ENCODE measurements around the gene PCDHA4.
"Not testable (repeated sequence)": the region's sequence is repeated elsewhere in the genome, so short reads cannot be mapped to it uniquely, and the experiment has no call there.

The PCDHA4 gene

GRCh38 chr5:140833993-140834392, 27.1 kb downstream of the PCDHA4 start, which contains the start of gene PCDHA7:
TSS of gene PCDHA7 (plus strand) at chr5:140834269. CDS start at chr5:140834384, 115 bp downstream.
- no peak within 1 kb of the TSS for H3K27ac Mint-ChIP-seq
- no peaks in the 10 kb centered on the region for H3K4me1 Mint-ChIP-seq

GRCh38 chr5:140834439-140835008, 27.7 kb downstream of the PCDHA4 start:
- H3K9me3 Mint-ChIP-seq: peaks cover 79% of the 10 kb centered on the region
- not testable (repeated sequence) for H3K27ac Mint-ChIP-seq; H3K27me3 Mint-ChIP-seq (ENCODE audit: low read depth, poor library complexity); H3K4me1 Mint-ChIP-seq; DNase-seq; H3K4me3 Mint-ChIP-seq
- peaks cover 80% of the 10 kb centered on the region for H3K36me3 Mint-ChIP-seq (ENCODE audit: low read depth)

More at GRCh38 chr5:140833993-140834392, 27.1 kb downstream of the PCDHA4 start, which contains the start of gene PCDHA7:
- no peak for DNase-seq
- H3K36me3 Mint-ChIP-seq (ENCODE audit: low read depth): peaks cover 82% of the 10 kb centered on the region
- no peaks in the 10 kb centered on the region for H3K27me3 Mint-ChIP-seq (ENCODE audit: low read depth, poor library complexity)
- TF ChIP-seq CTCF (IDR thresholded peaks at IDR 0.05): no peak
- H3K9me3 Mint-ChIP-seq: peaks cover 80% of the 10 kb centered on the region
- H3K4me3 Mint-ChIP-seq: no peak within 1 kb of the TSS

- peaks cover 85% of the 10 kb centered on the region for H3K36me3 Mint-ChIP-seq (ENCODE audit: low read depth)
- no peak overlapping the region for H3K27ac Mint-ChIP-seq
These were observed 29.0 kb downstream of the PCDHA4 start for GRCh38 chr5:140835622-140836510.

GRCh38 chr5:140840978-140841962, 34.4 kb downstream of the PCDHA4 start, which contains the start of gene PCDHA8:
TSS of gene PCDHA8 (plus strand) at chr5:140841187. CDS start at chr5:140841322, 135 bp downstream.
- Mint-ChIP-seq H3K4me3 (no peak within 1 kb of the TSS), H3K27me3 (ENCODE audit: low read depth, poor library complexity) (no peaks in the 10 kb centered on the region), H3K9me3 (peaks cover 85% of the 10 kb centered on the region), H3K36me3 (ENCODE audit: low read depth) (peaks cover 76% of the 10 kb centered on the region), H3K27ac (no peak within 1 kb of the TSS), H3K4me1 (no peaks in the 10 kb centered on the region)
- TF ChIP-seq CTCF (IDR thresholded peaks at IDR 0.05): no peak
- DNase-seq: no peak

More at GRCh38 chr5:140835622-140836510, 29.0 kb downstream of the PCDHA4 start:
- no peaks in the 10 kb centered on the region for H3K27me3 Mint-ChIP-seq (ENCODE audit: low read depth, poor library complexity)
- H3K4me1 Mint-ChIP-seq: no peaks in the 10 kb centered on the region
- peaks cover 88% of the 10 kb centered on the region for H3K9me3 Mint-ChIP-seq
- DNase-seq: no peak
- H3K4me3 Mint-ChIP-seq: no peak overlapping the region
- TF ChIP-seq CTCF (IDR thresholded peaks at IDR 0.05): no peak

GRCh38 chr5:140842798-140843733, 36.2 kb downstream of the PCDHA4 start:
- H3K4me3 Mint-ChIP-seq: no peak overlapping the region
- DNase-seq: no peak
- peaks cover 79% of the 10 kb centered on the region for H3K36me3 Mint-ChIP-seq (ENCODE audit: low read depth)
- peaks cover 87% of the 10 kb centered on the region for H3K9me3 Mint-ChIP-seq
- no peaks in the 10 kb centered on the region for H3K27me3 Mint-ChIP-seq (ENCODE audit: low read depth, poor library complexity)
- TF ChIP-seq CTCF (IDR thresholded peaks at IDR 0.05): no peak
- H3K27ac Mint-ChIP-seq: no peak overlapping the region
- no peaks in the 10 kb centered on the region for H3K4me1 Mint-ChIP-seq

- peaks cover 77% of the 10 kb centered on the region for H3K36me3 Mint-ChIP-seq (ENCODE audit: low read depth)
These were observed 41.6 kb downstream of the PCDHA4 start, which contains the start of gene PCDHA9 for GRCh38 chr5:140848139-140849102. TSS of gene PCDHA9 (plus strand) at chr5:140848382. CDS start at chr5:140848496, 114 bp downstream.

GRCh38 chr5:140849831-140850634, 43.2 kb downstream of the PCDHA4 start:
- not testable (repeated sequence) for H3K4me1 Mint-ChIP-seq; H3K27me3 Mint-ChIP-seq (ENCODE audit: low read depth, poor library complexity); DNase-seq; H3K27ac Mint-ChIP-seq; H3K4me3 Mint-ChIP-seq
- Mint-ChIP-seq H3K9me3 (peaks cover 69% of the 10 kb centered on the region), H3K36me3 (ENCODE audit: low read depth) (peaks cover 66% of the 10 kb centered on the region)

More at GRCh38 chr5:140848139-140849102, 41.6 kb downstream of the PCDHA4 start, which contains the start of gene PCDHA9:
- H3K9me3 Mint-ChIP-seq: peaks cover 78% of the 10 kb centered on the region
- H3K27ac Mint-ChIP-seq; H3K27me3 Mint-ChIP-seq (ENCODE audit: low read depth, poor library complexity); DNase-seq; H3K4me3 Mint-ChIP-seq; H3K4me1 Mint-ChIP-seq: not testable (repeated sequence)
